RWPE2 (cell line): ENCODE data around the gene ZBTB7B.
A peak's percentile ranks its signal among the peaks of the same experiment; 100 is the strongest.

ENCODE experiments used
- ATAC-seq: fragments of 200-7000 bp; cut with Tn5 transposase; 3 replicates; pipeline ENCODE4 v1.9.1; 2021; ENCODE audit warnings: low read depth
- DNase-seq: peaks from one replicate; pipeline ENCODE4 v3.0.0-alpha.2; 2020; ENCODE audit warnings: low spot score
- H3K27ac ChIP-seq: fragments of 450-650 bp; 2 replicates; pipeline ENCODE4 v1.5.1; 2017; ENCODE audit warnings: mild to moderate bottlenecking; ENCODE audit not compliant: poor library complexity, severe bottlenecking
- H3K27me3 ChIP-seq: fragments of 250-450 bp; sonication (Bioruptor Pico); 2 replicates; pipeline ENCODE4 v1.5.1; 2021; ENCODE audit warnings: mild to moderate bottlenecking, moderate library complexity; ENCODE audit not compliant: insufficient read depth, poor library complexity, severe bottlenecking
- H3K36me3 ChIP-seq: fragments of 250-450 bp; sonication (Bioruptor Pico); 2 replicates; pipeline ENCODE4 v1.5.1; 2020; ENCODE audit warnings: low read depth, mild to moderate bottlenecking, moderate library complexity
- H3K4me1 ChIP-seq: fragments of 250-450 bp; sonication (Bioruptor Pico); 2 replicates; pipeline ENCODE4 v1.5.1; 2021; ENCODE audit warnings: mild to moderate bottlenecking, moderate library complexity; ENCODE audit not compliant: insufficient read depth, poor library complexity, severe bottlenecking
- H3K4me3 ChIP-seq: fragments of 250-450 bp; sonication (Bioruptor Pico); 2 replicates; pipeline ENCODE4 v1.5.1; 2021; ENCODE audit warnings: mild to moderate bottlenecking, moderate library complexity; ENCODE audit not compliant: severe bottlenecking
- H3K9me3 ChIP-seq: fragments of 250-450 bp; sonication (Bioruptor Pico); 2 replicates; pipeline ENCODE4 v1.5.1; 2021; ENCODE audit warnings: mild to moderate bottlenecking, moderate library complexity; ENCODE audit not compliant: severe bottlenecking
- CTCF ChIP-seq: fragments of 450-650 bp; IDR thresholded peaks from one replicate; pipeline ENCODE4 v1.5.1; 2017; ENCODE audit warnings: mild to moderate bottlenecking, moderate library complexity; ENCODE audit not compliant: poor library complexity, severe bottlenecking

Gene ZBTB7B

GRCh38 chr1:154970631-154971340 is 31.8 kb upstream of the ZBTB7B start, which contains the start of gene SHC1:
Gene SHC1, minus strand, starts transcription at chr1:154970747. Its CDS starts 221 bp downstream, at chr1:154970526.
- H3K27me3 ChIP-seq, result no peaks in the 10 kb centered on the region
- H3K27ac ChIP-seq, result peak within 1 kb of the TSS; percentile 99
- H3K36me3 ChIP-seq, result peaks cover 37% of the 10 kb centered on the region
- peaks cover 33% of the 10 kb centered on the region for H3K4me1 ChIP-seq
- no peaks in the 10 kb centered on the region for H3K9me3 ChIP-seq
- peak within 1 kb of the TSS; percentile 57 for H3K4me3 ChIP-seq
- TF ChIP-seq CTCF, result no peak
- peak; percentile 71 for ATAC-seq
- peak; percentile 96 for DNase-seq

- TF ChIP-seq CTCF, result no peak
- peaks cover 33% of the 10 kb centered on the region for H3K4me1 ChIP-seq
- peak overlapping the region; percentile 57 for H3K4me3 ChIP-seq
- H3K27ac ChIP-seq, result peak overlapping the region; percentile 99
- peaks cover 36% of the 10 kb centered on the region for H3K36me3 ChIP-seq
- ATAC-seq (no peak; the same call in 2 of the 3 replicates), DNase-seq (no peak)
- H3K27me3 ChIP-seq, result no peaks in the 10 kb centered on the region
- H3K9me3 ChIP-seq, result no peaks in the 10 kb centered on the region
Observed at GRCh38 chr1:154971341-154971998, 31.1 kb upstream of the ZBTB7B start.

GRCh38 chr1:154972213-154972516 is 30.4 kb upstream of the ZBTB7B start:
- no peak for ATAC-seq
- H3K27me3 ChIP-seq, result no peaks in the 10 kb centered on the region
- H3K27ac ChIP-seq, result peak overlapping the region; percentile 99

GRCh38 chr1:154972517-154973343 is 29.9 kb upstream of the ZBTB7B start:
- DNase-seq (peak; percentile 97), ATAC-seq (peak; percentile 39)
- H3K27me3 ChIP-seq, result no peaks in the 10 kb centered on the region
- H3K4me3 ChIP-seq, result peak overlapping the region; percentile 53
- TF ChIP-seq CTCF, result no peak
- H3K4me1 ChIP-seq, result peaks cover 27% of the 10 kb centered on the region
- peaks cover 35% of the 10 kb centered on the region for H3K36me3 ChIP-seq
- peak overlapping the region; percentile 99 for H3K27ac ChIP-seq
- H3K9me3 ChIP-seq, result no peaks in the 10 kb centered on the region

More at GRCh38 chr1:154972213-154972516, 30.4 kb upstream of the ZBTB7B start:
- DNase-seq, result no peak
- Histone ChIP-seq H3K36me3 (peaks cover 35% of the 10 kb centered on the region), H3K9me3 (no peaks in the 10 kb centered on the region), H3K4me1 (peaks cover 33% of the 10 kb centered on the region), H3K4me3 (peak overlapping the region; percentile 15)
- TF ChIP-seq CTCF, result no peak
